Smooth muscle cell (in vitro differentiated cells): Measurements from ENCODE around the gene TMEM203. TPM values are rescaled to one million over a fixed set of nuclear protein-coding genes. Genes with fewer than 3 reads are reported as not detected.

ENCODE experiments used
- DNase-seq: peaks from one replicate; lab custom pipeline; 2025; ENCODE audit not compliant: unreplicated experiment; lab: John Stamatoyannopoulos, UW
- H2AFZ ChIP-seq: fragments of 200-600 bp; sonication (generic); 2 replicates; pipeline ENCODE4 v1.6.0; 2016; ENCODE audit warnings: antibody characterized with exemption, low read depth, mild to moderate bottlenecking
- H3F3A ChIP-seq: fragments of 200-600 bp; sonication (generic); 2 replicates; pipeline ENCODE4 v1.6.0; 2017; ENCODE audit warnings: antibody characterized with exemption, low read depth
- H3K27ac ChIP-seq: fragments of 200-600 bp; sonication (generic); 2 replicates; pipeline ENCODE4 v1.5.1; 2016; ENCODE audit warnings: low read depth, mild to moderate bottlenecking
- H3K27me3 ChIP-seq: fragments of 200-600 bp; sonication (generic); 2 replicates; pipeline ENCODE4 v1.6.1; 2016; ENCODE audit warnings: low read depth, mild to moderate bottlenecking
- H3K36me3 ChIP-seq: fragments of 200-600 bp; sonication (generic); 2 replicates; pipeline ENCODE4 v1.5.1; 2016; ENCODE audit warnings: low read depth
- H3K4me1 ChIP-seq: fragments of 200-600 bp; sonication (generic); 2 replicates; pipeline ENCODE4 v1.5.1; 2016; ENCODE audit warnings: low read depth
- H3K4me2 ChIP-seq: fragments of 200-600 bp; sonication (generic); 2 replicates; pipeline ENCODE4 v1.6.0; 2016; ENCODE audit warnings: mild to moderate bottlenecking
- H3K4me3 ChIP-seq: fragments of 200-600 bp; sonication (generic); 2 replicates; pipeline ENCODE4 v1.5.1; 2016; ENCODE audit warnings: mild to moderate bottlenecking
- H3K79me2 ChIP-seq: fragments of 200-600 bp; sonication (generic); 2 replicates; pipeline ENCODE4 v1.6.0; 2016; ENCODE audit warnings: low read depth, mild to moderate bottlenecking
- H3K9ac ChIP-seq: fragments of 200-600 bp; sonication (generic); 2 replicates; pipeline ENCODE4 v1.6.0; 2016; ENCODE audit warnings: low read depth
- H3K9me3 ChIP-seq: fragments of 200-600 bp; sonication (generic); replicated peaks from 2 replicates; pipeline ENCODE4 v1.5.1; 2016; ENCODE audit warnings: low read depth
- H4K20me1 ChIP-seq: fragments of 200-600 bp; sonication (generic); 2 replicates; pipeline ENCODE4 v1.6.0; 2016; ENCODE audit warnings: low read depth
- CTCF ChIP-seq: fragments of 200-600 bp; sonication (generic); IDR thresholded peaks from 2 replicates; pipeline ENCODE4 v1.5.1; 2017; ENCODE audit warnings: borderline replicate concordance, mild to moderate bottlenecking, antibody characterized with exemption; ENCODE audit not compliant: insufficient read depth, poor library complexity, severe bottlenecking
- whole genome bisulfite sequencing: methylation state at CpG from one replicate; pipeline ENCODE4 v1.1.7; 2016; ENCODE audit warnings: low lambda C conversion rate; 5-methylcytosine and 5-hydroxymethylcytosine counted together
- polyA plus RNA-seq: library from polyadenylated mRNA; unstranded; fragments of >200 nt; fragmentation: Nextera tagmentation; extraction: Ambion mirVana; gene quantifications from 2 replicates; pipeline ENCODE4 v1.2.1, GENCODE V29; 2016
- total RNA-seq: library from RNA; depleted of rRNA; stranded (reverse); fragments of >200 nt; gene quantifications from 2 replicates; pipeline ENCODE4 v1.2.3, GENCODE V29; 2014

Gene TMEM203
- total and polyA plus RNA-seq, 2 experiments from 2014 or later = 31.0 to 55.1 TPM

- TF ChIP-seq CTCF = no peak
- Histone ChIP-seq H3K4me2 (peak overlapping the region; percentile 64), H3K4me1 (peaks cover 7% of the 10 kb centered on the region), H3K9me3 (no peaks in the 10 kb centered on the region), H3K36me3 (no peaks in the 10 kb centered on the region), H4K20me1 (peaks cover 21% of the 10 kb centered on the region), H3F3A (peaks cover 9% of the 10 kb centered on the region), H3K27ac (no peak overlapping the region), H2AFZ (no peak overlapping the region), H3K79me2 (peaks cover 20% of the 10 kb centered on the region), H3K9ac (no peak overlapping the region), H3K4me3 (no peak overlapping the region), H3K27me3 (no peaks in the 10 kb centered on the region)
- DNase-seq = no peak
- WGBS = 69% methylated on average over 11 of the region's 11 CpGs
Measured at GRCh38 chr9:137236936-137237421, 31.5 kb upstream of the TMEM203 start.

DNA sequence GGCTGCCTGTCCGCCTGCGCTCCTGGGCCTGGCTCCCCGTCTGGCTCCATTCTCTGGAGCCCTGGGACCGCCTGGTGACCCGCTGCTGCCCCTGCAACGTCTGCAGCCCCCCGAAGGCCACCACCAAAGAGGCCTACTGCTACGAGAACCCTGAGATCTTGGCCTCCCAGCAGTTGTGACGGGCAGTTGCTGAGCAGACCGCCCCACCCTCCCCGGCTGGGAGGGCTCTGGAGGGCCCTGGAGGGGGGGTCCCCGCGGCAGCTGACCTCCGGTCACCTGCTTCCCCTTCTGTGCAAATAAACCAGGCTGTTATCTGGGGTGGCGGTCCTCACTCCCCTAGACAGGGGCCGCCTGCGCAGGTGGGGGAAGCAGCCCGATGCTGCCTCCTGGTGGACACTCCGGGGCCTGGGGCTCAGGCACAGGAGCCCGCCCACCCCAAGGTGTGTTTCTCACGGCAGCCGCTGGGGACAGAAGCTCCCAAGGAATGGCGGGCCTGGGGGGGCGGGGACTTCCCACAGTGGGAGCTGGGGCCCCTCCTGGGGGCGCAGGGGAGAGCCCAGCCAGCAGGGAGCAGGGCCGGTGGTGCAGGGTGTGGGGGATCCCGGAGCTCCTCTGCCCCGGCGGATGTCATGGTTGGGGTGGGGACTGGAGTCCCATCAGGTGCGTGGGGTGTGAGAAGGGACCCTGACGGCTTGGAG lies 30.9 kb upstream of the TMEM203 start:
- peaks cover 15% of the 10 kb centered on the region for H3K79me2 ChIP-seq
- H3K36me3 ChIP-seq = no peaks in the 10 kb centered on the region
- peaks cover 5% of the 10 kb centered on the region for H3F3A ChIP-seq
- peaks cover 7% of the 10 kb centered on the region for H3K4me1 ChIP-seq
- TF ChIP-seq CTCF = peak; percentile 99
- H3K27ac ChIP-seq = no peak overlapping the region
- peak overlapping the region; percentile 16 for H3K4me3 ChIP-seq
- peak; percentile 64 for DNase-seq
- H3K9ac ChIP-seq = no peak overlapping the region
- H3K9me3 ChIP-seq = no peaks in the 10 kb centered on the region
- H2AFZ ChIP-seq = no peak overlapping the region
- H3K4me2 ChIP-seq = peak overlapping the region; percentile 64
- peaks cover 16% of the 10 kb centered on the region for H4K20me1 ChIP-seq
- WGBS = 30% methylated on average over 31 of the region's 31 CpGs
- no peaks in the 10 kb centered on the region for H3K27me3 ChIP-seq

GRCh38 chr9:137235424-137236237 lies 30.2 kb upstream of the TMEM203 start:
- WGBS = 87% methylated on average over 35 of the region's 35 CpGs
- Histone ChIP-seq H3K9ac (no peak overlapping the region), H3K36me3 (no peaks in the 10 kb centered on the region), H3F3A (peaks cover 5% of the 10 kb centered on the region), H3K27ac (no peak overlapping the region), H3K79me2 (peaks cover 15% of the 10 kb centered on the region), H2AFZ (no peak overlapping the region), H3K4me3 (peak overlapping the region; percentile 16), H3K4me2 (peak overlapping the region; percentile 64), H3K4me1 (peaks cover 7% of the 10 kb centered on the region), H3K27me3 (no peaks in the 10 kb centered on the region), H3K9me3 (no peaks in the 10 kb centered on the region), H4K20me1 (peaks cover 16% of the 10 kb centered on the region)
- TF ChIP-seq CTCF = no peak
- no peak for DNase-seq
